ENCODE measurements around the gene ATP2B1.
A peak's percentile ranks its signal among the peaks of the same experiment; 100 is the strongest.
"Not testable (repeated sequence)": the region's sequence is repeated elsewhere in the genome, so short reads cannot be mapped to it uniquely, and the experiment has no call there.

Gene ATP2B1

GRCh38 chr12:89708565-89709156 lies at the start of gene ATP2B1:
ATP2B1 (minus strand) TSS chr12:89708838; CDS start chr12:89655886, 52,952 bp downstream.
- DNase-seq (ENCODE audit: low read depth in 2 of 2): peak; percentile 55 to 69

DNA sequence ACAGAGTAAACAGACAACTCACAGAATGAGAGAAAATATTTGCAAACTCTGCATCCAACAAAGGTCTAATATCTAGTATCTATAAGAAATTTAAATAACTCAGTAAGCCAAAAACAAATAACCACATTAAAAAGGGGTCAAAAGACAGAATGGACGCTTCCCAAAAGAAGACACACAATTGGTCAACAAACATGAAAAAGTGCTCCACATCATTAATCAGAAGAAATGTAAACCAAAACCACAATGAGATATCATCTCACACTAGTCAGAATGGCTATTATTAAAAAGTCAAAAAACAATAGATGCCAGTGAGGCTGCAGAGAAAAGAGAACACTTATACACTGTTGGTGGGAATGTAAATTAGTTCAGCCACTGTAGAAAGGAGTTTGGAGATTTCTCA lies 49.3 kb upstream of the ATP2B1 start:
- not testable (repeated sequence) for DNase-seq (ENCODE audit: low read depth in 2 of 2)

DNA sequence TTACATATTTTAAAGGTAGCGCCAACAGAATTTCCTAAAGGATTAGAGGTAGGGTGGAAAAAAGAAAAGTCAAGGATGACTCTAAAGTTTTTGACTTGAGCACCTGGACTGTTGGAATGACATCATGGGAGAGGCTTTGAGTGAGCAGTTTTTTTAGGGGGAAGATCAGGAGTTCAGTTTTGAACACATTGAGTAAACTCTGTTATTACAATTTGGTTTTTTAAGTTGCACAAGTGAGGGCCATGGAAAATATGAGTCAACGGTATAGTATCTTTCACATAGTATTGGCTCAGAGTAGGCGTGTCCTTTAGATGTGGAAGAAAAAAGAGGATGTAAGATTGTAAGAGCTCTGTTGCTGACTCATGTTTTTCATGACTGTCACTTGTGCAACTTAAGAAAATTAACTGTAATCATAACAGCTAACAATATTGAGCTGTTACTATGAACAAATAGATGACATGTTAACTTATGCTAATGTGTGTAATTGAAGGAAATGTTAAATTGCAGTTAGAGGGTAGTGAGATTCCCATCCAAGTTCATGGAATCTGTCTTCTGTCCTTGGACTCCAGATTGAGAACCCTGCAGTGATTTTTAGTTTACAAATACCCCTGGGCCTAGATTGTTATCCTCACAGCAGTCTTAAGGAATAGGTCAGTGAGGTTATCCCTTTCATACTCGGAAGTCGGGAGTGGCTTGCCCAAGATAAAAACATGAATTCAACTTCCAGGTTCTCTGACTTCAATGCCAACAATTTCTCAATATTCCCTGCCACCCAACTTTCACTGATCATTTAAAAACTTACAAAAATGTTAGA lies 48.2 kb upstream of the ATP2B1 start:
- no peak for DNase-seq (ENCODE audit: low read depth in 2 of 2)

GRCh38 chr12:89756194-89756584 lies 47.6 kb upstream of the ATP2B1 start:
- no peak for DNase-seq (ENCODE audit: low read depth in 2 of 2)

DNA sequence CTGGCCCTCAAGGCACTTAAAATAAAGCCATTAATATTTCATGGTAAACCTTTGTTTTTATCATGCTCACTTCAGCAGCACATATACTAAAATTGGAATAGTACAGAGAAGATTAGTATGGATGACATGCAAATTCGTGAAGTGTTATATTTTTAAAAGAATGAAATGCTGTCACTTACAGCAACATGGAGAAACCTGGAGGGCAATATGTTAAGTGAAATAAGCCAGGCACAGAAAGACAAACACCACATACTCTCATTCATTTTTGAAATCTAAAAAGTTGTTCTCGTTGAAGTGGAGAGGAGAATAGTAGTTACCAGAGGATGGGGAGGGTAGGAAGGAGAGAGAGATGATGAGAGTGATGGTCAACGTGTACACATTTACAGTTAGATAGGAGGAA lies 45.4 kb upstream of the ATP2B1 start:
- no peak for DNase-seq (ENCODE audit: low read depth in 2 of 2)

GRCh38 chr12:89752341-89752740 lies 43.7 kb upstream of the ATP2B1 start:
- no peak for DNase-seq (ENCODE audit: low read depth in 2 of 2)

- DNase-seq (ENCODE audit: low read depth in 2 of 2): no peak
Observed at GRCh38 chr12:89750389-89751351, 42.0 kb upstream of the ATP2B1 start.

DNA sequence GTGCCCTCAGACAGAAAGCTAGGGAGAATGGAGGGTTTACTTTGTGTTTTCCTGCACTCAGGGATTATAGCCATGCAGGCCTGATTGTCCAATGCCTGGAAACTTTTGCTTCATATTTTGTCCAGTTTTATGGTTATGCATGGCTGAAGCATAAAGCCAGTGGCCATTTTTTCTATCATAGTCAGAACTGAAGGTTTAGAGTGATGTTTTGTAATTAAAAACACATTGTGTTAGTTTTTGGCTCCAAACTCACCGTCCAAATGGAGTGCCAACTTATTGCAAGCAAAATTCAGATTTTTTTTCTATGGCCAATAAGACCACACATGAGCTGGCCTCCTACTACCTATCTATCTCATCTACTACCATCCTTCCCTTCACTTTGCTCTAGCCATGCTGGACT lies 40.2 kb upstream of the ATP2B1 start:
- DNase-seq (ENCODE audit: low read depth in 2 of 2): no peak

DNA sequence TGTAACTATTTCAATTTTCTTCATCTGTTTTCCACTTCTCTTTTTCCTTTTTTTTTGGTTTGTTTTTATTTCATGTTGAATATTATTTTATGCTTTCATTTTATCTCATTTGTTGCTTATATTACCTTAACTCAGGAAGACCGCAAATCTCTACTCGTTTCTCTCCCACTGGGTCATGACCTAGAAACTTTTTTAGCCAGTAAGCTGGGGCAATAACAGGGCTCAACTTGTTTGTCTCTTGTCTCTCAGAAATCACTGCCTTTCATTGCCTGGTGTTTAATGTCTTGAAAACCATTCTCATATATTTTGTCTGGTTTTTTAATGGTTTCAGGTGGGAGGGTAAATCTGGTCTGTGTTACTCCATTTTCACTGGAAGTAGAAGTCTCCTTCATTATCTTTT lies 36.6 kb upstream of the ATP2B1 start:
- DNase-seq (ENCODE audit: low read depth in 2 of 2): no peak

DNA sequence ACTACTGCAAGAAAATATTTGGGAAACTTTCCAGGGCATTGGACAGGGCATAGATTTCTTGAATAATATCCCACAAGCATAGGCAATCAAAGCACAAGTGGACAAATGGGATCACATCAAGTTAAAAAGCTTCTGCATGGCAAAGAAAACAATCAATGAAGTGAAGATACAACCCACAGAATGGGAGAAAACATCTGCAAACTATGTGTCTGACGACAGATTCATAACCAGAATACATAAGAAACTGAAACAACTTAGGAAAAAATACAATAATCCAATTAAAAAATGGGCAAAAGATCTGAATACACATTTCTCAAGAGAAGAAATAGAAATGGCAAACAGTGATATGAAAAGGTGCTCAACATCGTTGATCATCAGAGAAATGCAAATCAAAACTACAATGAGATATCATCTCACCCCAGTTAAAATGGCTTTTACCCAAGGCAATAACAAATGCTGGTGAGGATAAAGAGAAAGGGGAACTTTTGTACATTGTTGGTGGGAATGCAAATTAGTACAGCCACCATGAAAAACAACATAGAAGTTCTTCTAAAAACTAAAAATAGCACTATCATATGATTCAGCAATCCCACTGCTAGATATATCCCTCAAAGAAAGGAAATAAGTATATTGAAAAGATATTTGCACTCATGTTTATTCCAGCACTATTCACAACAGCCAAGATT lies 33.8 kb upstream of the ATP2B1 start:
- no peak for DNase-seq (ENCODE audit: low read depth in 2 of 2)

GRCh38 chr12:89740943-89741342 lies 32.3 kb upstream of the ATP2B1 start:
- no peak for DNase-seq (ENCODE audit: low read depth in 2 of 2)

- no peak for DNase-seq (ENCODE audit: low read depth in 2 of 2)
Observed at GRCh38 chr12:89736995-89737394, 28.4 kb upstream of the ATP2B1 start.

DNA sequence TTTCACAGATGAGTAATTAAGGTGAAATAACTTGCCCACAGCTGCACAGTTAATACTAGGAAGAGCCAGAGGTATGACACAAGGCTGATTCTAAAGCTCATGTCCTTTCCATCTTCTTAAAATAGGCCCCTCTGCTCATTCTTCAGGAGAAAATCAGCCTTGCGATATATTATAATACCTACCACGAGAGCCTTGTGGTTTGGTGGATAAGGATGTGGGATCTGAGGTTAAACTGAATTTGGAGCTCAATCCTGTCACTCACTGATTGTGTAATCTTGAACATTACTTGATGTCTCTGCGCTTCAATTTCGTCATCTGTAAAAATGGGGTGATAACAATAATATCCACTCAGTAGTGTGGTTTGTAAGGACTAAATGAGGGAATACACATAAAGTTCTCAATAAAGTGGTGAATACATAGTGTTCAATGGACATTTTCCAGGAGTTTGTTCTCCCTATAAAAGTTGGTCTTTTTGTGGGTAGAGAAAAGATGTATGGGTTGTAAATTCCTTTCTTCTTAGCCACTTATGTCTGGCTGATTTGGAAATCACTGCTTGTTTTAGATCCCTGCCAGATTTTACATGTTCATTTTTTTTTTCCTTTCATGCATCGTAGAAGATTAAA lies 25.1 kb upstream of the ATP2B1 start:
- DNase-seq (ENCODE audit: low read depth in 2 of 2): no peak

- DNase-seq (ENCODE audit: low read depth in 2 of 2): no peak
Observed at GRCh38 chr12:89732522-89732921, 23.9 kb upstream of the ATP2B1 start.

GRCh38 chr12:89731614-89732013 lies 23.0 kb upstream of the ATP2B1 start:
- DNase-seq (ENCODE audit: low read depth in 2 of 2): no peak

DNA sequence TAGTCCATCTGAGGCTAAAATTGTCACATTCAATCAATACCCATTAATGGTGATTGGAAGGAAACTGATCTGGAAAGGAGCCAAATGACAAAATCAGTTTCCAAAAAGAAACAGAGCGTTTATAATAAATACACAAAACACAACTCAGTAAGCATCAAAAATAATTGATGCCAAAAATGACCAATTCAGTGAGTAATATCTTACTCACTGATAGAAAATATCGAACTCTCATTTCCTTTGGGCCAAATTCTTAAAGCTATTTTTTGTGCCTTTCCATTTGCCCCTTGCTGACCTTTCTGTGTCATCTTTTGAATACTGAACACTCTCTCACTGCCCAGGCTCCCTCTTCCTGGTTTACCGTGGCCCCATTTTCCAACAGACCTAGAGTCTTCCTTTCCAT lies 22.5 kb upstream of the ATP2B1 start:
- DNase-seq (ENCODE audit: low read depth in 2 of 2): no peak

GRCh38 chr12:89729946-89730459 lies 21.4 kb upstream of the ATP2B1 start:
- DNase-seq (ENCODE audit: low read depth in 2 of 2): no peak

- DNase-seq (ENCODE audit: low read depth in 2 of 2): no peak
Observed at GRCh38 chr12:89723276-89723675, 14.6 kb upstream of the ATP2B1 start.

DNA sequence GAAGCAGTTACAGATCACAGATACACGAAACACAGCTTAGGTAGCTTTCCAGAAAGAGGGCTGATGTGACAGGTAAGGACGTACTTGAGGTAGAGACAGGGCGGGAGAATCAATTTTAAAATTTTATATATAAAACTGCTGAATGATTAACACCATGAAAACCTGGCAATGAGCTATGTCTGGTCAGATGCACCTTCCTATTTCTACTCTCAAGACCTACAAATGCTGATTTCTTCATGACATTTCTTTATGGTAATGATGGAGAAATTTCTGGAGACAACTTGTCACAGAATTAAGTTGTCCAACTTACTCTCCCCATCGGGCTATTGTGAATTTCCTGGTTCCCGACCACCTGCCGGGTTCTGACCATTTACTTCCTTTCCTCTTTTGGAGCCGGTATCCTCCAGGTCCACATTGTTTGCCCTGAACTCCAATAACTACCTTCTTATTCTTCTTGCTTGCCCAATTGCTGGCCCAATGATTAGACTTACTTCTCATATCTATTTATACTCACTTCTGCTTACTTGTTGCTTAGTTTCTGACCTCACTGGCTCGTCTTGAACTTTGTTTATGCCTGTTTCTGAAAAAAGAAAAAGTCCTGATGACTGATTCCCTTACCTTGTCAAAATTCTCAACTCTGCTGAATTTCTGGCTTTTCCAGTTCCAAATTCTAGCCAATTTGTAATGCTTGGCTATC lies 12.8 kb upstream of the ATP2B1 start:
- no peak for DNase-seq (ENCODE audit: low read depth in 2 of 2)

GRCh38 chr12:89717759-89718523 lies 9.3 kb upstream of the ATP2B1 start:
- no peak for DNase-seq (ENCODE audit: low read depth in 2 of 2)

Data from stimulated activated CD8-positive, alpha-beta memory T cell treated with anti-CD3 and anti-CD28 coated beads, Interleukin-15, amount 100 ng/mL, for 4 hours (primary cell).